A673 (cell line): ENCODE measurements around the gene MT1G. TPM values are rescaled to one million over a fixed set of nuclear protein-coding genes. Genes with fewer than 3 reads are reported as not detected.

Experiments used
- BruUV-seq: library from RNA; stranded (reverse); fragments of 400-500 nt; replicated peaks from 2 replicates; lab custom pipeline; 2021; lab: Mats Ljungman, UMichigan
- CTCF ChIA-PET: fragments of 300-600 bp; sonication (Branson Sonifier 250); formaldehyde crosslinking; loops from one replicate; lab custom pipeline; 2022; ENCODE audit warnings: antibody characterized with exemption; lab: Charles Lee
- POLR2A ChIA-PET: fragments of 300-600 bp; sonication (Branson Sonifier 250); formaldehyde crosslinking; loops from one replicate; lab custom pipeline; 2022; ENCODE audit warnings: antibody characterized with exemption; ENCODE audit not compliant: low non-redundant PET; lab: Charles Lee
- DNase-seq: peaks from one replicate; pipeline ENCODE4 v3.0.0-alpha.2; 2015; ENCODE audit warnings: low spot score
- H3K27ac ChIP-seq: fragments of 200-600 bp; sonication (generic); 2 replicates; pipeline ENCODE4 v1.5.1; 2016; ENCODE audit warnings: mixed run types, low read depth, mild to moderate bottlenecking, mixed read lengths, antibody characterized with exemption, low read length; ENCODE audit not compliant: poor library complexity, severe bottlenecking
- H3K27me3 ChIP-seq: fragments of 200-600 bp; sonication (generic); replicated peaks from 2 replicates; pipeline ENCODE4 v1.6.1; 2017; ENCODE audit warnings: mixed run types, low read depth, mild to moderate bottlenecking, mixed read lengths, antibody characterized with exemption, low read length; ENCODE audit not compliant: insufficient read depth, poor library complexity
- H3K36me3 ChIP-seq: fragments of 200-600 bp; sonication (generic); 2 replicates; pipeline ENCODE4 v1.6.1; 2016; ENCODE audit warnings: mixed run types, mild to moderate bottlenecking, mixed read lengths, antibody characterized with exemption, low read length; ENCODE audit not compliant: insufficient read depth, poor library complexity, severe bottlenecking
- H3K4me1 ChIP-seq: fragments of 200-600 bp; sonication (generic); 2 replicates; pipeline ENCODE4 v1.6.1; 2017; ENCODE audit warnings: mixed run types, mild to moderate bottlenecking, mixed read lengths, antibody characterized with exemption, low read length; ENCODE audit not compliant: insufficient read depth, poor library complexity, severe bottlenecking
- H3K4me3 ChIP-seq: fragments of 200-600 bp; sonication (generic); 2 replicates; pipeline ENCODE4 v1.5.1; 2016; ENCODE audit warnings: low read depth, mixed run types, mild to moderate bottlenecking, mixed read lengths, low read length; ENCODE audit not compliant: poor library complexity, severe bottlenecking
- H3K9me3 ChIP-seq: fragments of 200-600 bp; sonication (generic); 2 replicates; pipeline ENCODE4 v1.6.1; 2016; ENCODE audit warnings: mixed run types, low read depth, mild to moderate bottlenecking, mixed read lengths, antibody characterized with exemption, low read length; ENCODE audit not compliant: poor library complexity, severe bottlenecking
- CTCF ChIP-seq: fragments of 300-800, 200-600 bp; sonication (generic); conservative IDR thresholded peaks from 2 replicates; pipeline ENCODE4 v1.5.1; 2017; ENCODE audit warnings: low read depth, mild to moderate bottlenecking, antibody characterized with exemption, low read length, moderate library complexity, mixed read lengths
- EZH2 ChIP-seq: fragments of 200-600 bp; sonication (generic); IDR thresholded peaks from 2 replicates; pipeline ENCODE4 v1.6.1; 2017; ENCODE audit warnings: borderline replicate concordance, low read depth, mild to moderate bottlenecking, mixed read lengths, antibody characterized with exemption, low read length; ENCODE audit not compliant: poor library complexity, severe bottlenecking
- intact Hi-C: fragments of 100-400 bp; cut with micrococcal nuclease; formaldehyde crosslinking; loops from one replicate; pipeline ENCODE4 v1.10.0; 2022; ENCODE audit not compliant: unreplicated experiment
- total RNA-seq: library from RNA; stranded (reverse); gene quantifications from 2 replicates; pipeline ENCODE4 v1.2.3, GENCODE V29; 2021

The MT1G gene
- total RNA-seq, 1 experiment from 2014 or later = 48.8 TPM

DNA sequence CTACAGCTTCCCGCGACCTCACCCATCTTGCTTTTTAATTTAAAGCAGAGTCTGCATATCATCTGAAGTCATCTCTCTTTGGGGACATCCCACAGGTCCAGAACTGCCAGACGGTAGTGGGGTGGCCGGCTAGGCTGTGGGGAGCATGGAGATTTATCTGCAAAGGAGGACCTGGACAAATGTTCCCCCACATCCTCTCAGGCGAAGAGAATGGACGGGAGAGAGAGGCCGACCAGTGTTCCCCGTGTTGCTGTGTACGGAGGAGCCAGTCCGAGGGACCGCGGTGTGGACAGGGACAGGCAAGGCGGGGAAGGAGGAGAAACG, 36.1 kb downstream of the MT1G start:
- POLR2A ChIA-PET = no interaction called here
- DNase-seq = no peak
- H3K9me3 ChIP-seq = no peaks in the 10 kb centered on the region
- no peaks in the 10 kb centered on the region for H3K36me3 ChIP-seq
- intact Hi-C loops = no loop called here
- CTCF ChIA-PET = no interaction called here
- H3K27me3 ChIP-seq = peaks cover 48% of the 10 kb centered on the region
- H3K27ac ChIP-seq = no peak overlapping the region
- no peak overlapping the region for H3K4me3 ChIP-seq
- no TSS peak for BruUV-seq
- H3K4me1 ChIP-seq = peaks cover 6% of the 10 kb centered on the region
- TF ChIP-seq EZH2 (no peak), CTCF (no peak)

GRCh38 chr16:56631197-56631596, 36.7 kb downstream of the MT1G start:
- TF ChIP-seq EZH2 (no peak), CTCF (no peak)
- Histone ChIP-seq H3K27ac (no peak overlapping the region), H3K36me3 (no peaks in the 10 kb centered on the region), H3K4me1 (peaks cover 6% of the 10 kb centered on the region), H3K9me3 (no peaks in the 10 kb centered on the region), H3K4me3 (no peak overlapping the region), H3K27me3 (peaks cover 42% of the 10 kb centered on the region)
- POLR2A ChIA-PET = interaction anchor here (0.6 kb wide), 1 partner anchor 16 kb away, joined by 3 read pairs; no protein-coding TSS in a partner anchor
- intact Hi-C loops = no loop called here
- no peak for DNase-seq
- CTCF ChIA-PET = no interaction called here
- no TSS peak for BruUV-seq

- no peaks in the 10 kb centered on the region for H3K36me3 ChIP-seq
- CTCF ChIA-PET = no interaction called here
- intact Hi-C loops = no loop called here
- H3K27ac ChIP-seq = no peak overlapping the region
- peaks cover 37% of the 10 kb centered on the region for H3K27me3 ChIP-seq
- TF ChIP-seq CTCF = no peak
- TF ChIP-seq EZH2 = no peak
- POLR2A ChIA-PET = no interaction called here
- no peak overlapping the region for H3K4me3 ChIP-seq
- DNase-seq = no peak
- no TSS peak for BruUV-seq
- H3K4me1 ChIP-seq = peaks cover 6% of the 10 kb centered on the region
- no peaks in the 10 kb centered on the region for H3K9me3 ChIP-seq
Observed at GRCh38 chr16:56630134-56630533, 37.7 kb downstream of the MT1G start.
